CD14-positive monocyte (primary cell): ENCODE data around the gene RAB6A. TPM values are rescaled to one million over a fixed set of nuclear protein-coding genes. Genes with fewer than 3 reads are reported as not detected.

Experiments
- DNase-seq, 3 donors: peaks; one replicate each; pipeline ENCODE4 v3.0.0-alpha.2; 2011 to 2022
- H2AFZ ChIP-seq: 2 replicates; pipeline ENCODE4 v1.6.0; 2012; ENCODE audit warnings: mild to moderate bottlenecking, low read depth, low read length, inconsistent platforms; ENCODE audit not compliant: insufficient read depth, poor library complexity, severe bottlenecking
- H3K27ac ChIP-seq, 2 donors: 1 replicate in 1 of 2; 2 replicates in 1 of 2; pipeline ENCODE4 v1.5.1; 2012 to 2013; ENCODE audit warnings: low read length in 2 of 2, control low read depth in 1 of 2, inconsistent platforms in 1 of 2, low read depth in 1 of 2, mild to moderate bottlenecking in 1 of 2
- H3K27me3 ChIP-seq, 2 donors: one replicate each; pipeline versions ENCODE4 v1.6.0 to v1.6.1; 2011 to 2013; ENCODE audit warnings: low read length in 2 of 2; ENCODE audit not compliant: control insufficient read depth in 2 of 2, insufficient read depth in 2 of 2
- H3K36me3 ChIP-seq, 2 donors: replicated peaks in 1 of 2; 1 replicate in 1 of 2; 2 replicates in 1 of 2; pipeline versions ENCODE4 v1.5.1 to v1.6.1; 2012 to 2013; ENCODE audit warnings: low read length in 2 of 2, control low read depth in 1 of 2, inconsistent platforms in 1 of 2, mild to moderate bottlenecking in 1 of 2; ENCODE audit not compliant: insufficient read depth in 2 of 2, control insufficient read depth in 1 of 2
- H3K4me1 ChIP-seq, 2 donors: 1 replicate in 1 of 2; 2 replicates in 1 of 2; pipeline versions ENCODE4 v1.5.1 to v1.6.1; 2012 to 2013; ENCODE audit warnings: low read length in 2 of 2, control low read depth in 1 of 2, inconsistent platforms in 1 of 2, mild to moderate bottlenecking in 1 of 2, moderate library complexity in 1 of 2; ENCODE audit not compliant: insufficient read depth in 2 of 2, control insufficient read depth in 1 of 2
- H3K4me2 ChIP-seq: replicated peaks from 2 replicates; pipeline ENCODE3; 2012; ENCODE audit warnings: low read length, moderate library complexity, mild to moderate bottlenecking; ENCODE audit not compliant: poor library complexity, severe bottlenecking; ENCODE audit errors: extremely low read depth
- H3K4me3 ChIP-seq, 3 experiments: fragments of 200-600 bp in 1 of 3; sonication (generic) in 1 of 3; replicated peaks in 1 of 3; 1 replicate in 2 of 3; 2 replicates in 1 of 3; pipeline ENCODE4 v1.5.1; 2011 to 2013; ENCODE audit warnings: low read length in 3 of 3, mild to moderate bottlenecking in 3 of 3, control low read depth in 2 of 3, low read depth in 2 of 3, inconsistent platforms in 1 of 3, moderate library complexity in 1 of 3
- H3K79me2 ChIP-seq: 2 replicates; pipeline ENCODE4 v1.6.0; 2012; ENCODE audit warnings: mild to moderate bottlenecking, control low read depth, inconsistent platforms, low read length, moderate library complexity; ENCODE audit not compliant: insufficient read depth
- H3K9ac ChIP-seq: 2 replicates; pipeline ENCODE4 v1.6.0; 2017; ENCODE audit warnings: low read length, mild to moderate bottlenecking; ENCODE audit not compliant: insufficient read depth, poor library complexity, severe bottlenecking
- H3K9me3 ChIP-seq, 2 donors: replicated peaks in 1 of 2; 1 replicate in 1 of 2; 2 replicates in 1 of 2; pipeline versions ENCODE4 v1.5.1 to v1.6.1; 2012 to 2013; ENCODE audit warnings: low read length in 2 of 2, control low read depth in 1 of 2; ENCODE audit not compliant: control insufficient read depth in 1 of 2, insufficient read depth in 1 of 2
- H4K20me1 ChIP-seq: 2 replicates; pipeline ENCODE4 v1.6.0; 2012; ENCODE audit warnings: mild to moderate bottlenecking, low read length, control low read depth, moderate library complexity; ENCODE audit not compliant: insufficient read depth
- H3K27ac Mint-ChIP-seq, 7 donors: one replicate each; pipeline ENCODE4 v1.8.0; 2020; ENCODE audit warnings: mild to moderate bottlenecking in 7 of 7, mixed read lengths in 7 of 7, moderate library complexity in 6 of 7, inconsistent platforms in 2 of 7
- H3K27me3 Mint-ChIP-seq, 3 donors: one replicate each; pipeline ENCODE4 v1.8.0; 2021 to 2022; ENCODE audit warnings: low read depth in 3 of 3, mild to moderate bottlenecking in 3 of 3, mixed read lengths in 3 of 3, moderate library complexity in 3 of 3, inconsistent platforms in 1 of 3
- H3K36me3 Mint-ChIP-seq, 2 donors: one replicate each; pipeline ENCODE4 v1.8.0; 2020; ENCODE audit warnings: mixed read lengths in 2 of 2, inconsistent platforms in 1 of 2, mild to moderate bottlenecking in 1 of 2
- H3K4me1 Mint-ChIP-seq: one replicate; pipeline ENCODE4 v1.8.0; 2020; ENCODE audit warnings: mild to moderate bottlenecking, mixed read lengths
- H3K4me3 Mint-ChIP-seq, 2 donors: one replicate each; pipeline ENCODE4 v1.8.0; 2020; ENCODE audit warnings: mild to moderate bottlenecking in 2 of 2, mixed read lengths in 2 of 2, moderate library complexity in 1 of 2
- H3K9me3 Mint-ChIP-seq, 7 donors: one replicate each; pipeline ENCODE4 v1.8.0; 2020 to 2022; ENCODE audit warnings: mixed read lengths in 7 of 7, mild to moderate bottlenecking in 6 of 7, moderate library complexity in 6 of 7, inconsistent platforms in 2 of 7
- WGBS: methylation state at CpG from one replicate; pipeline ENCODE4 v1.1.5; 2013; ENCODE audit warnings: missing lambda C conversion rate; ENCODE audit not compliant: insufficient coverage; 5-methylcytosine and 5-hydroxymethylcytosine counted together
- intact Hi-C, 2 donors: fragments of 100-400 bp; cut with micrococcal nuclease; formaldehyde crosslinking; loops; one replicate each; pipeline versions ENCODE4 v1.15.0 to v1.15.1; 2023
- polyA plus RNA-seq, 3 donors: library from polyadenylated mRNA; depleted of rRNA in 1 of 3; unstranded in 2 of 3; stranded (reverse) in 1 of 3; fragments of 300-500 nt in 2 of 3; fragments of >200 nt in 1 of 3; fragmentation: Illumina TruSeq in 2 of 3; gene quantifications; 1 replicate in 2 of 3; 2 replicates in 1 of 3; pipeline ENCODE4 v1.2.3, GENCODE V29; 2012 to 2021
- TF ChIP-seq, protein P1 (sequence below): fragments of 200-600 bp; IDR thresholded peaks from one replicate; pipeline ENCODE4 v1.8.0; 2022; ENCODE audit warnings: antibody characterized with exemption, mild to moderate bottlenecking

RAB6A gene
- polyA plus RNA-seq, 3 donors: 38.3 to 91.3 (median 78.6) TPM

DNA sequence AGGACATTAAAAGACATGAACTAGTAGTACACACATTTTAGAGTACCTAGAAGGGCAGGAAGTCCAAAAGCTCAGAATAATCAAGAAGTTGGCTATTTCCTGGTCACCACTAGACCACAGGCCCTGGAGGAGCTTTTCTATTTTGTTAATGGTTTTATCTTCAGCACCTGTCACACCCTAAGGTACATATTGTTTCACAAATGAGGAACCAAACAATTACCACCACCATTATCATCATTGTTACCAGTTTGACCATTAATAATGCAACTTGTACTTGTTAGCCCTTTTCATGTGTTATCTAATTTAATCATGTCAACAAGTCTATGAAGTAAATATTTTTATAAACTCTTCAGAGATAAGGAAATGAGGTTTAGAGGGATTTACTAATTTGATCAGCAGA, 31.7 kb upstream of the RAB6A start:
- no peak for DNase-seq
- Mint-ChIP-seq H3K27me3 (peaks cover 0 to 3% (median 0%) of the 10 kb centered on the region in 3 donors), H3K4me3 (no peak overlapping the region), H3K27ac (no peak overlapping the region), H3K36me3 (peaks cover 12 to 25% of the 10 kb centered on the region in 2 donors), H3K4me1 (peaks cover 3% of the 10 kb centered on the region), H3K9me3 (no peaks in the 10 kb centered on the region)
- Histone ChIP-seq H2AFZ (no peak overlapping the region), H3K27ac (no peak overlapping the region), H3K79me2 (peaks cover 39% of the 10 kb centered on the region), H3K36me3 (peaks cover 3 to 16% of the 10 kb centered on the region in 2 donors), H3K4me3 (no peak overlapping the region), H3K4me2 (no peak overlapping the region), H3K27me3 (no peaks in the 10 kb centered on the region), H3K9me3 (no peaks in the 10 kb centered on the region), H3K9ac (no peak overlapping the region), H4K20me1 (no peaks in the 10 kb centered on the region), H3K4me1 (peaks cover 8 to 14% of the 10 kb centered on the region in 2 donors)
- TF ChIP-seq, protein P1, sequence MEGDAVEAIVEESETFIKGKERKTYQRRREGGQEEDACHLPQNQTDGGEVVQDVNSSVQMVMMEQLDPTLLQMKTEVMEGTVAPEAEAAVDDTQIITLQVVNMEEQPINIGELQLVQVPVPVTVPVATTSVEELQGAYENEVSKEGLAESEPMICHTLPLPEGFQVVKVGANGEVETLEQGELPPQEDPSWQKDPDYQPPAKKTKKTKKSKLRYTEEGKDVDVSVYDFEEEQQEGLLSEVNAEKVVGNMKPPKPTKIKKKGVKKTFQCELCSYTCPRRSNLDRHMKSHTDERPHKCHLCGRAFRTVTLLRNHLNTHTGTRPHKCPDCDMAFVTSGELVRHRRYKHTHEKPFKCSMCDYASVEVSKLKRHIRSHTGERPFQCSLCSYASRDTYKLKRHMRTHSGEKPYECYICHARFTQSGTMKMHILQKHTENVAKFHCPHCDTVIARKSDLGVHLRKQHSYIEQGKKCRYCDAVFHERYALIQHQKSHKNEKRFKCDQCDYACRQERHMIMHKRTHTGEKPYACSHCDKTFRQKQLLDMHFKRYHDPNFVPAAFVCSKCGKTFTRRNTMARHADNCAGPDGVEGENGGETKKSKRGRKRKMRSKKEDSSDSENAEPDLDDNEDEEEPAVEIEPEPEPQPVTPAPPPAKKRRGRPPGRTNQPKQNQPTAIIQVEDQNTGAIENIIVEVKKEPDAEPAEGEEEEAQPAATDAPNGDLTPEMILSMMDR: no peak
- intact Hi-C loops: no loop called here

- Histone ChIP-seq H3K36me3 (no peaks in the 10 kb centered on the region), H3K4me3 (no peak overlapping the region), H3K9ac (no peak overlapping the region), H3K4me1 (peaks cover 13 to 21% of the 10 kb centered on the region in 2 donors), H2AFZ (no peak overlapping the region), H3K9me3 (no peaks in the 10 kb centered on the region), H3K27me3 (no peaks in the 10 kb centered on the region), H4K20me1 (no peaks in the 10 kb centered on the region), H3K79me2 (peaks cover 36% of the 10 kb centered on the region), H3K27ac (no peak overlapping the region), H3K4me2 (no peak overlapping the region)
- peaks cover 0 to 3% of the 10 kb centered on the region in 2 donors for H3K36me3 Mint-ChIP-seq
- no peak overlapping the region for H3K4me3 Mint-ChIP-seq
- intact Hi-C loops: loop anchor here in 1 of 2 donors (5.0 kb wide), 1 partner anchor 37 kb away; no protein-coding TSS in a partner anchor
- peaks cover 0 to 2% (median 1%) of the 10 kb centered on the region in 3 donors for H3K27me3 Mint-ChIP-seq
- no peak overlapping the region for H3K27ac Mint-ChIP-seq
- peaks cover 6% of the 10 kb centered on the region for H3K4me1 Mint-ChIP-seq
- DNase-seq: no peak
- no peaks in the 10 kb centered on the region for H3K9me3 Mint-ChIP-seq
- 83% methylated on average over 3 of the region's 5 CpGs for WGBS
- TF ChIP-seq, protein P1: no peak
Observed at GRCh38 chr11:73789279-73789670, 28.4 kb upstream of the RAB6A start.
